ENCODE results near the gene VILL. TPM values are rescaled to one million over a fixed set of nuclear protein-coding genes. Genes with fewer than 3 reads are reported as not detected.
"Not testable (repeated sequence)": the region's sequence is repeated elsewhere in the genome, so short reads cannot be mapped to it uniquely, and the experiment has no call there.

VILL gene
- polyA plus RNA-seq, 4 donors = 12.2 to 16.4 (median 13.8) TPM

DNA sequence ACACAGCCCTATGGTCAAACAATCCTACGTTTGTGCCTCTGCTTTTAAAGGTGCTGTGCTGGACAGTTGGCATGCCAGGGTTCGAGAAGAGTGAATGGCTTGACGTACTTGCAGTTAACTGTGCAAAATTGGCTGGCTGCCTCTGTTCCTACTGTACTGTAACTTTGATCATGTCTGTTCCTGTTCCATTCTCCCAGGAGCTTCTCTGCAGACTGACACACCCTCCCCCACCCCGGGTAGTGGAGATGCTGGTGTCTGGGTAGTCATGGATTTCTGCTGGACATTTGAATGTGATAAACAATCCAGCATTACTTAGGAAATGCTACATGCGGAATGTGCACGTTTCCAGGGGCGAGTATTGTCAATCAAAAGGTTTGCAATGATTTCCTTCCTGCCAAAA, 6.5 kb upstream of the VILL start:
- DNase-seq (ENCODE audit: low read depth in 4 of 4, low spot score in 2 of 4) = no peak

DNA sequence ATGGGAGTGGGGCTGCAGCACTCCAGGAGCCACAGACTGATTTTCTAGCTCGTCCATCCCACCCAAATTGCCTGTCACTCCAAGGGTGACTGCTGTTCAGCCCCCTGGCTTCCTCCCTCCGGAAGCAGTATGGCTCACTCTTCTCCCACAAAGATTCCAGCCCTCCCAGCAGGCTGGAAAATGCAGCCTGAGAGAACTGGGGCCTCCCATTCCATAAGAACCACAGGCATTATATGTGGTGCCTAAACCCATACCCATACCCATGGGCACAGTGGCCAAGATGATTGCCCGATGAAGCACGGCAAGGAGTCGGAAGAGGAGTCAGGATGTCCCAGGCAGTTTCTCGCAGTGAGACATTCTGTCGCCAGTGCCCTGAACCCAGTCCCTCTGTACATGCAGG, 6.0 kb upstream of the VILL start:
- DNase-seq (ENCODE audit: low read depth in 4 of 4, low spot score in 2 of 4) = no peak

DNA sequence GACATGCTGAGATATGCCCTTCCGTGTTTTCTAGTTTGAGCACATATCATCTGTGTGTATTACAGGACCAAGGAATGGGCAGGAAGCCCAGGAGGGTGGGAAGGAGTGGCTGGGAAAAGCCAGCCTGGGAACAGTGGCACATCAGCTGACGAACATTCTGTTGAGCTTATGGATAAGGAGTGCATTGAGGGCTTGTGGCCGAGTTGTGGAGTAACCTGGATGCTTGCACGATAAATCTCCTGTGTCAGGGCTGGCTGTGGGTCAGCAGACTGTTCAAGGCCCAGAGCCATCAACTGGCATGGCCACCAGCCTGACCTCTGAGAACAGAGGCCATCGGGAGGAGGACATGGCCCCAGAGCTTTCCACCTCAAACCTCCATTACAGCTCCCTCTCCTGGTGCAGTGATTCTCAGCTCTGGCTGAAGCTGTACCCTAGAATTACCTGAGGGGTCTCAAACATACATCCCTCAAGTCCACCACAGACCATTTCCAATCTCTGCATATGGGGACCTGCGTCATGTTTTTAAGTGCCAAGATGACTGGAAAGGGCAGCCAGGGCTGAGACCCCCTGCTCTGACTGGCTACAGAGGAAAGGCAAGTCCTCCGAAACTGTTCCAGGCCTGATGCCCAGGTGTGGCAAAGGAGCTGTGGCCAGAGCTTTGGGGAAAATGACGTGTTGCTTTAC, 4.8 kb upstream of the VILL start:
- DNase-seq (ENCODE audit: low read depth in 4 of 4, low spot score in 2 of 4) = no peak

DNA sequence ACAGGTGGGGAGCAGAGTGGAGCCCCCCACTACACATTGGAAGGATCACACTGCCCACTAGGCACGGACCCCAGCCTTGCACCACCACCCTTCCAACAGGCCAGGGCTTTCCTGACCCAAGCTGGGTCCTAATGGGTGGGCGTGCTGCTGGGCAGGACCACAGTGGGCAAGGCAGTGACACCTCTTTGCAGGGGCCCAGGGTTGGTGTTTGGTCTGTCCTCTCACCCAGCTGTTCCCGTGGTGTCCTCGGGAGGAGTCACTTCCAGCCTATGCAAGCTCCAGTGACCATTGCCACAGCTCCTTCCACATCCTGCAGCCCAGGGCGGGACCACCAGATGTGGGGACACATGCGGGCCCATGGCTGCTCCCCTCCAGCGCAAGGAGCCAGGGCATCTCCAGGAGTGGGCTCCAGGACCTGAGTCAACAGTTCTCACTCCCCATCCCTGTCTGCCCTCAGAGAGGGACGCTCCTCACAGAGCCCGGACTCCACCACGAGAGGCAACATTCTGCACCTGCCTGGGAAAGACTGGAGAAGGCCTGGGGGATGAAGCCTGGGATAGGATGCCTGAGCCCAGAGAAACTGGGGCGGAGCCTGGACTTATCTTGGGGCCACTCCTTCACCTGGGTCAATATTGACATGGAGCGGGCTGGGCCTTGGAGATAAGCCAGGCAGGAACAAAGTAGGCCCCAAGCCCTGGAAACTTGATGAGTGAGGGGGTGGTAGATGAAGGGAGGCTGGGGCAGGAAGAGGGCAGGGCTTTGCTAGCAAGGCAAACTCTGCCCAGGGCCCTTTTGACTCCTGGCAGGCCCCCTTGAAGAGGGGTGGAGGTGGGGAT, 3.9 kb upstream of the VILL start:
- no peak for DNase-seq (ENCODE audit: low read depth in 4 of 4, low spot score in 2 of 4)

DNA sequence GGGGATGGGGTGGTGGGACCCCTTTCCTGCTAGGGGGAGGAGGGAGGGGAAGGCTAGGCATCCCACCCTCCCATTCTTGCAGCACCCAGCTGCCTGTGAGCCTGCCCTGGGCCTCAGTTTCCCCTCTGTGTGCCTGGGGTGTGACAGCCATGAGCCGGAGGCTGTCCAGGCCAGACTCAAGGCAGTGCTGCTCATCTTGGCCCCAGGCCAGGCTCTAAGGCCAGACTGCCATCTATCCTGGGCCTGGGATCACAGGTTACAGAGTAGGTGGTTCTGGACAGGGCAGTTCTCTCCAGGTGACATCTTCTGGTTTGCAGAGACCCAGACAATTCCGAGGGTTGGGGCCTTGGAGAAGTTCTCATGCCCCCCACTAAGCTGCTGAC, 3.3 kb upstream of the VILL start:
- DNase-seq (ENCODE audit: low read depth in 4 of 4, low spot score in 2 of 4) = no peak

DNA sequence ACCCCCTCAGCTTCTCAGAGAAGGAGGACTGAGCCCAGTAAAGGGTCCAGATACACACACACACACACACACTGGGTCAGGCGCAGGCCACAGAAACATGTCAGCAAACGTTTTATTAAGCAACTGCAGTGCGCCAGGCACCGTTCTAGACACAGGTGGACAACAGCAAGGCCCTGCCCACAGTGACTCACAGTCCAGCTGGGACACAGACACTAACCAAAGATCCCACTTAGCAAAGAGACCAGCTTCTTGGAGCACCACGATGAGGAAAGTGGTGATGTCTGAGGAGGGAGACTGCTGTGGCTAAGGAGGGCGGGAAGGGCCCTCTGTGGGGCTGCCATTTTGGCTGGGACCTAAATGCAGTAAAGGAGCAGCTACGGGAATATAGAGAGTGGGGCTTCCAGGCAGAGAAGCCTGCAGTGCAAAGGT, 2.8 kb upstream of the VILL start:
- no peak for DNase-seq (ENCODE audit: low read depth in 4 of 4, low spot score in 2 of 4)

DNA sequence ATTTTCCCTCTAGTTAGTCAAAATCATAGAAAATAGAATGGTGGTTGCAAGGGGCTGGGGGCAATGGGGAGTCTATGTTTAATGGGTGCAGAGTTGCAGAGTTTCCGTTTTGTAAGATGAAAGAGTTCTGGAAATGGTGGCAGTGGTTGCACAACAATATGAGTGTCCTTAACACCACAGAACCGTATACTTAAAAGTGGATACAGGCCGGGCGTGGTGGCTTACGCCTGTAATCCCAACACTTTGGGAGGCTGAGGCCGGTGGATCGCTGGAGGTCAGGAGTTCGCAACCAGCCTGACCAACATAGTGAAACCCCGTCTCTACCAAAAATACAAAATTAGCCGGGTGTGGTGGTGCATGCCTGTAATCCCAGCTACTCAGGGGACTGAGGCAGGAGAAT, 2.2 kb upstream of the VILL start:
- not testable (repeated sequence) for DNase-seq (ENCODE audit: low read depth in 4 of 4, low spot score in 2 of 4)

DNA sequence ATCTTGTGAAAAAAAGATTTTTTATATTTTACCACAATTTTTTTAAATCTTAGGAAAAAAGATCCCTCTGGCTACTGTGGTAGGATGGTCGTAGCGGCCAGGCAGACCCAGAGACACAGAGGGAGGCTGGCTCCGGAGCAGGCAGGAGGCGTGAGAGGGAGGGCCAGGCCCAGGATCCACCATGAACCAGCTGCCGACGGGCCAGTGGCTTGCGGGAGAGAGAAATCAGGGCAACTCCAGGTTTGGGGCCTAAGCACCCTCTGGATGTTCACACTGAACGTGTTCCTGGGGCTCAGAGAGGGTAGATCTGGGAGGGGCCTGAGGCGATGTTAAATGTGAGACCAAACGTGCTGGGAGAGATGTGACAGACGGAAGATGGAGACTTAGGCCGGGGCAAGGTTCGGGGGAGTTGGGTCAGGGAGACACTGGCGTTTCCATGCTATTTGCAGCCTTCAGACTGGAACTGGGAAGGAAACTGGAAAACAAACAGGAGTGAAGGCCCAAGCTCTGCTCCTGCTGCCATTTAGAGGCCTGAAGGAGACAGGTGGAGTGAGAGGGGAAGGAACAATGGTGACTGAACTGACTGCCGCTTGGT, 1.6 kb upstream of the VILL start:
- DNase-seq (ENCODE audit: low read depth in 4 of 4, low spot score in 2 of 4) = no peak

DNA sequence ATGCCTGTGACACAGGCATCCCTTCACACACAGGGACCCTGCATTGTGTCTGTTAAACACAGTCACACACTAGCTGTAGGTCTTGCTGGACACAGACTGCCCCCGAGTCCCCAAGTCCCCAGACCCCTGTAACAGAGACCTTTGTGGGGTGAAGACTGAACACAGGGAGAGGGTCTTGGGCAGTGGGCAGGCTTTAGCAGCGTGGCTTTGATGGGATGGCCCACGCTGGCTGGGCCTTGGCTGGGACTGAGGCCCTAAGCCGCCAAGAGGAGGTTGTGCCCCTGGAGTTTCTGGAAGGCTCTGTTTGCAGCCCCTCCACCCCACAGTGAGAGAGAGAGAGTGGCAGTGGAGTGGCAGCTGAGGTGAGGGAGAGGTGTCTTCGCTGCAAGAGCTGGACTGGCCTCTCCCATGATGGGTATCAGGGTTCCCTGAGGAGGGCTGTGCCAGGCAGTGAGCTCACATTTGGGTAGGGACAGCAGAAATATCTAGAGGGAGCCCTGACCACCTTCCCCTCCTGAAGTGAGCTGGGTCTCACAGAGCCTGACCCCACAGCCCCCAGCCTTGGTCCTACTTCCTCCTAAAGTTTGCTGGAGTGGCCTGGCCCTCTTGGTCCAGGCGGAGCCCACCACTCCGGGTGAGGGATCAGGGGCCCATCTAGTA, 635 bp upstream of the VILL start:
- DNase-seq (ENCODE audit: low read depth in 4 of 4, low spot score in 2 of 4) = no peak

DNA sequence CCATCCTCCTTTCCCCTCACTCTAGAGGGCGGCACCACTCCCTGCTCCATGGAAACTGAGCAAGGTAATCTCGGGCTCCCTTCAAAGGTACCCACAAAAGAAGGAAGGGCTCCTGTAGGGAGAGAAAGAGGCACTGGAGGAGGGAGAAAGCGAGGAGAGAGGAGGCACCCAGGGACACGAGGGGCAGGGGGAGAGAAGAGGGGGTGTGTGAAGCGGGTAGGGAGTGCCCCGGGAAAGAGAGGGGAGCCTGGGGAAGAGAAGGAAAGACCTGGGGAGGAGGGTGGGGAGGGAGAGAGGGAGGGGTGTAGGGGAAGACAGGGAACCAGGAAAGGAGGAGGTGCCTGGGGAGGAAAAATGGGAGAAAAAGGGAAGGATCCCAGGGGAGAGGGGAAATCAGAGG, 523 bp downstream of the VILL start:
- no peak for DNase-seq (ENCODE audit: low read depth in 4 of 4, low spot score in 2 of 4)

DNA sequence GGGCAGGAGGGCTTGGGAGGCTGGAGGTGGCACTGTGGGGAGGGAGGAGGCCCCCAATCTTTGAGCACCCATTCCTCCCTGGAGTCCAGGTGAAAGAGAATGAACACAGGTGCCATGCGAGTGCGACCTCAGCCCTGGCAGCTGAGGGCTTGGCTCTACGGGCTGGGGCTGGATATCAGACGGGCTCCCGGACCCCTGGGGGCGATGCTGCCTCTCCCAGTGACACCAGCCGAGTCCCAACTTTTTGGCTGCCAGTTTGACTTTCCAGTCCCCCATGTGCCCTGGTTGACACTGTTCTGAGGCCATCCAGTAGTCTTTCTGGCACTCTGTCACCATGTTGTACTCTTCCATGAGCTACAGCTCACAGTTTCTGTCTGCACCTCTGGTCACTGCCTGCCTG, 1.2 kb downstream of the VILL start:
- DNase-seq (ENCODE audit: low read depth in 4 of 4, low spot score in 2 of 4) = no peak

DNA sequence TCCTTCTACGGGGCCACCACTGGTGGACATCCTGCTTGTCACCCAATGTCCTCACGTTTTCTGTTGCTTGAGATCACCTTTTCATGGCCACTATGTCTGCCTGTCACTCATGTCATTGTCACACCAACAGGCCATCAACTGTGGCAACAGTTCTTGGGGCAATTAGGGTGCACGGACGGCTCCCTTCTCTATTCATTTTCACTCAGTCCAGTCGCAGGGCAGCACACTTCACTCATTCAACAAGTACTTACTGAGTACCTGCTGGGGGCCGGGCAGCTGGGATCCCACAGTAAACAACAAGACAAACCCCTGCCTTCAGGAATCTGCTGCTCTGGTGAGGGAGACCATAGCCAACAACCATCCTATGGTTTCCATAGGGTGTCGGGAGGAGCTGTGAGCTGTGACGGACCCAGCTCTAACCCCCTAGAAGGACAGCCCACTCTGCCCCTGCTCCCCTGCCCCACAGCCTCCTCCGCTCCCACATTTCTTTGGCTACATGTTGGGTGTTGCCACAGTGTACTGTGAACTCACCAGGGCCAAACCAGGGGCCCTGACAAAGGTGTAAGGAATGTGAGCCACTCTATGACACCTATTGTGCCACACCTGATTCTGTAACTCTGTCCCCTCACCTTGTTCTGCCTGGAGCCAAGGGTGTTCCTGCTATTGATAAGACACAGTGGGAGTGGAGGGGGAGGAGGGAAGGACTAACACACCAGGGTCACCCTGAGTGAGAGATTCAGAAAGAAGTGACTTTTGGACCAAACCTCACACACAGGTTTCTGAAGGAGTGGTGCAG, 1.9 kb downstream of the VILL start:
- DNase-seq (ENCODE audit: low read depth in 4 of 4, low spot score in 2 of 4) = no peak

DNA sequence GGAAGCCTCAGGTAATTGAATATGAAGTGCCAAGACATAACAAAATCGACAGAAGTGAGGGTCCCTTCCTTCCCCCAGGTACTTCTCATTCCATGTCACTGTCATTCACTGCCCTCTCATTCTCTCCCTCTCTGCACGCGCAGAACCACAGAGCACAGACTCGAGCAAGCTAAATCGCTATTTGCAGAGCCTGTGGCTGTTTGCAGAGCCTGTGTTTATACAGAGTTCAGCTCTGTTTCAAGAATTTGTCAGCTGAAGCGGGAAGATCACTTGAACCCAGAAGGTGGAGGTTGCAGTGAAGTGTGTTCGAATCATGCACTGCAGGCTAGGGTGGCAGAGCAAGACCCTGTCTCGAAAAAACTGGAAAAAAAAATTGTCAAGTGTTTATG, 2.5 kb downstream of the VILL start:
- DNase-seq (ENCODE audit: low read depth in 4 of 4, low spot score in 2 of 4) = no peak

DNA sequence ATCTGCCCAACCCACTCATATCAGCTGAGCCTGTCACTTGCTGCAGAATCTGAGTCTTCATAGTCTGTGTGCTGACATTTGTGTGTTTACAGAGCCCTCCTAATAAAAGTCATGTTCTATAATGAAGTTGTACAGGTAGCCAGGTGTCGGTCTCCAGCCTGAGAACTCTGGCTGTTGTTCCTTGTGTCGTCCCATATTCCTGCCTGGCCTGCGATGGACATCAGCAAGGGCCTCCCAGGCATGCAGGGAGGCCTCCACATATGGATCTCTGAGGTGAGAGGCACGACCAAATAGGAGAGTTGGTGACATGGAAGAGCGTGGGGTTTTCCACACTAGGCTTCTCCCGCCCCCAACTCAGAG, 2.9 kb downstream of the VILL start:
- no peak for DNase-seq (ENCODE audit: low read depth in 4 of 4, low spot score in 2 of 4)

DNA sequence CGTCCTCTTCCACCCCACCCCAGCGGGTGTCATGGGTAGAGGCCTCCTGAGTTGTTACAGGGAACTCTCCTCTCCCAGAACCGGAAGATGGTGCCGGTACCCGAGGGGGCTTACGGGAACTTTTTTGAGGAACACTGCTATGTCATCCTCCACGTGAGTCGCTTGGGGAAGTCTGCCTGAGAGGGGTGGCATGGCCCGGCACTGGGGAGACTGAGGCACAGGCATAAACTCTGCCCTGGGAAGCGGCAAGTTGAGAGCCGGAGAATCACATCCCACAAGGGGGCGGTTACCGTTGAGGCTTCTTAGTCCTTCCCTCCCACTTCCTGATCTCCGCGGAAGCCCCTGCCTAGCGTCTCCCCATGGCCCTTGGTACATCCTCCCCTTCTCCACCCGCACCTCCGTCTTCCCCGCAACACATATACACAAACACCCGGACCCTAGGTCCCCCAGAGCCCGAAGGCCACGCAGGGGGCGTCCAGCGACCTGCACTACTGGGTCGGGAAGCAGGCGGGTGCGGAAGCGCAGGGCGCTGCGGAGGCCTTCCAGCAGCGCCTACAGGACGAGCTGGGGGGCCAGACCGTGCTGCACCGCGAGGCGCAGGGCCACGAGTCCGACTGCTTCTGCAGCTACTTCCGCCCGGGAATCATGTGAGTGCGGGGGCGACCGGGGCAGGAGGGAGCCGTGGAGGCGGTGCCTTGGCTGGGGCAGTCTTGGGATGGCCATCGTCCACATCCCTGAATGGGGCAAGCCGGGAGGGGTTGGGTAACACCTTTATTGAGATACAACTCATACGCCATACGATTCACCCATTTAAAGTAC, 3.4 kb downstream of the VILL start:
- peak in 2 of 4 donors; percentile 47 to 65 for DNase-seq (ENCODE audit: low read depth in 4 of 4, low spot score in 2 of 4)

DNA sequence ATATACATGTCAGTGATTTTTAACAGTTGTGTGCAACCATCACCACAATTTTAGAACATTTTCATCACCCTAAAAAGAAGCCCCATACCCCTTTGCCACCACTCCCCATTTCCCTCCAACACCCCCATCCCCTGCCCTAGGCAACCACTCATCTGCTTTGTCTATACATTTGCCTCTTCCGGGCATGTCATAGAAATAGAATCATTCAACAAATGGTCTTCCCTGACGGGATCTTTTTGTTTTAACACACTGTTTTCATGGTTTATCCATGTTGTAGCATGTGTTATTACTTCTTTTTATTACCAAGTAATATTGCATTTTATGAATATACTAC, 4.0 kb downstream of the VILL start:
- no peak for DNase-seq (ENCODE audit: low read depth in 4 of 4, low spot score in 2 of 4)

DNA sequence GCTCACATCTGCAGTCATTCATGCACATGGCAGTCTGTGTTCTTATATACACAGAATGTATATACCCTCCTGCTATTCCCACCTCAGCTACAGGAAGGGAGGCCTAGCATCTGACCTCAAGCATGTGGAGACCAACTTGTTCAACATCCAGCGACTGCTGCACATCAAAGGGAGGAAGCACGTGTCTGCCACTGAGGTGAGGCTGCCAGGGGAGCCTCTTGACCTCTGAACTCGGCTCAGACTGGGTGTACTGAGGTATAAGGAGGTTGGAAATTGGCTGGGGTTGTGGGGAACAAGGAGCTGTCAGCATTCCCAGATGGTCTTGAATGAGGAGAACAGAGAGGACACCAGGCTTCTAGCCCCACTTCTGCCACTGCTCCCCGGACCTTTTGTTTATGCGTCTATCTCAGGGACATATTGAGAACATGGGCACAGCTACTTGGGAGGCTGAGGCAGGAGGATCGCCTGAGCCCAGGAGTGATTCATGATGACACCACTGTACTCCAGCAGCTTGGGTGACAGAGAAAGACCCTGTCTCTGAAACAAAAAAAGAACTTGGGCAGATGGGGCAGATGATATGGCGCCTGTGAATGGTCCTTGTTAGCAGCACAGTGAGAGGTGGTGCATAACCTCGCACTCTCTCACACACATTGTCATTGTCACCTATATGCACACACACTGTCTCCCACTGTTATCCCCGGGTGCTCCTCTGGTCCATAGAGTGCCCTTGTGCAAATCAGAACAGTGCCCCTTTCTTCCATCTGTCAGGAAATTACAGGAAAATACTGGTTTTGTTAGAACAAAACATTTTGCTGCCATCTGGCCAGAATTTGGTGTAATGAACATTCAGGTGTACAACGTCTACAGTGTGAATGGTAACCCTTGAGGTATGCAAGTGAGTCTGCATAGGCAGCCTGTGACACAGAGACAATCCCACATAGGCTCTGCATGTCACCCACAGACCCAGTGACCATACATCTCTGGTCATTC, 5.4 kb downstream of the VILL start:
- DNase-seq (ENCODE audit: low read depth in 4 of 4, low spot score in 2 of 4) = no peak

DNA sequence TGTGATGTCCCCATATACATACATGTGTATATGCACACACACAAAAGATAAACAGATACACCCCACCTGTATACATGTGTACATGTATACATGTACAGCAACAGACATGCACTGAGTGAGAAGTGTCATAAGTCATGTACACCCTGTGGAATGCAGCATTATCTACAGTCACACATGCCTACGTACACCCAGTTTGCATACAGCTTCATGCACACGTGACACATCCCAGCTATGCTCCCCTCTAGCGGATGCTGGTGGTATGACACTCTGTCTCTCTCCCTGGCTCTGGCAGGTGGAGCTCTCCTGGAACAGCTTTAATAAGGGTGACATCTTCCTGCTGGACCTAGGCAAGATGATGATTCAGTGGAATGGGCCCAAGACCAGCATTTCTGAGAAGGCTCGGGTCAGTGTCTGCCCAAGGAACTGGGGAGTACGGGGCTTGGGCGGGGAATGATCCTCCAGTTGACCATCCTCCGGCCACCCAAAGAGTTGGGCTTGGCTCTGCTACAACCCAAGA, 6.3 kb downstream of the VILL start:
- DNase-seq (ENCODE audit: low read depth in 4 of 4, low spot score in 2 of 4) = peak in 2 of 4 donors; percentile 45 to 71
